NCI-H69 (cell line): ENCODE results near the gene IL17D.
A peak's percentile ranks its signal among the peaks of the same experiment; 100 is the strongest.
"Not testable (repeated sequence)": the region's sequence is repeated elsewhere in the genome, so short reads cannot be mapped to it uniquely, and the experiment has no call there.

Experiments used
- DNase-seq: peaks from one replicate; lab custom pipeline; 2025; lab: John Stamatoyannopoulos, UW

IL17D gene, protein sequence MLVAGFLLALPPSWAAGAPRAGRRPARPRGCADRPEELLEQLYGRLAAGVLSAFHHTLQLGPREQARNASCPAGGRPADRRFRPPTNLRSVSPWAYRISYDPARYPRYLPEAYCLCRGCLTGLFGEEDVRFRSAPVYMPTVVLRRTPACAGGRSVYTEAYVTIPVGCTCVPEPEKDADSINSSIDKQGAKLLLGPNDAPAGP

DNA sequence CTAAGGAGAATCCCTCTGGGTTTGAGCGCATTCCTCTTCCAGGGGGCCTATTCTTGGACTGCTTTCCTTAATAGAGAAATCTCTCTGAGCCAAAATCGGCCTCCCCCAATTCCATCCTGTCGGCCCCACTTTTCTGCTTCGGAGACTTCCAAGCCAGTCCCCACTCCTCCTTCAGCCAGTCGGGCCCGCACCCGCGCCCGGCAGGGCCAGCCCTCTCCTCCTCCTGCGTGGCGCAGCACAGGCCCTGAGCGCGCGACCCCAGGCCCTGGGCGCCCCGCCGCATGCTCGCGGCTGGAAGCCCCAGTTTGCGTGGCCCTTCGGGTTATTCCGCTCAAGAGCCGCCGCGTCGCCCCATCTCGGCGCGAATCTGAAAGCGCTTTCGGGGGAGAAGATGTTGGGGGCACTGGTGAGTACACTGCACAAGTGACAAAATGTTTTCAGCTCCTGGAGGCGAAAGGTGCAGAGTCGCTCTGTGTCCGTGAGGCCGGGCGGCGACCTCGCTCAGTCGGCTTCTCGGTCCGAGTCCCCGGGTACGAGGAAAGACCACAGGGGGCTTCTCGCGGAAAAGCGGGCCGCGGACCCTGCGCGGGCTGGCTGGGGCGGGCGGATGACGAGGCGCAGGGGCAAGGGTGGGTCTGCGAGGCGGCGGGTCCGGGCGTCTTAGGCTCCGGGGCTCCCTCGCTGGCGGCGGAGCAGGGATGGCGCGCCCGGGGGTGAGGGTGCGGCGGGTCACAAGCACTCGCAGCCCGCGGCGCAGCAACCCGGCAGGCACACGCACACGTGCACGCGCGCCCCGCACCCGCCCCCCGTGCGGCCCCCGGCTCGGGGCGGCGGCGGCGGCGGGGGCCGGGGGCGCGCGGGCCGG is at the start of gene IL17D:
Gene IL17D, plus strand, starts transcription at position 785 of the 865 bp plus-strand sequence. CDS start 303 bp downstream, outside the sequence.
- peak; percentile 34 for DNase-seq

DNA sequence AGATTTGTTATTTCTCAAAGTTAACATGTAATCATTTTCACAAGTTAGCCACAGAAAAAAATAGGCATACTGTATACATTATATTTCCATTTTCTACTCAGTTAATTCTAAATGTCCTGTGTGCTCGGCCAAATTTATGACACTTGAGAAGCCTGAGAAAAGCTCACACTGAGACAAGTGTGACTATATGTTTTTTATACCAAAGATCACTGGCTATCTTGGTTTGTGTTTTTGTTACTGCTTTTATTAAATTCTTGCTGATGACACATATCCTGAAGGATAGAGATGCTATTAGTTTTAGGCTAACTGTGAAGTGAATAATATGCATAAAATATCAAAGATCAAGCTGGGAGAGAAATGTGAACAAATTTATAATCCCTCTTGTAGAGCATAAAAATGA is 49.3 kb upstream of the IL17D start:
- no peak for DNase-seq

DNA sequence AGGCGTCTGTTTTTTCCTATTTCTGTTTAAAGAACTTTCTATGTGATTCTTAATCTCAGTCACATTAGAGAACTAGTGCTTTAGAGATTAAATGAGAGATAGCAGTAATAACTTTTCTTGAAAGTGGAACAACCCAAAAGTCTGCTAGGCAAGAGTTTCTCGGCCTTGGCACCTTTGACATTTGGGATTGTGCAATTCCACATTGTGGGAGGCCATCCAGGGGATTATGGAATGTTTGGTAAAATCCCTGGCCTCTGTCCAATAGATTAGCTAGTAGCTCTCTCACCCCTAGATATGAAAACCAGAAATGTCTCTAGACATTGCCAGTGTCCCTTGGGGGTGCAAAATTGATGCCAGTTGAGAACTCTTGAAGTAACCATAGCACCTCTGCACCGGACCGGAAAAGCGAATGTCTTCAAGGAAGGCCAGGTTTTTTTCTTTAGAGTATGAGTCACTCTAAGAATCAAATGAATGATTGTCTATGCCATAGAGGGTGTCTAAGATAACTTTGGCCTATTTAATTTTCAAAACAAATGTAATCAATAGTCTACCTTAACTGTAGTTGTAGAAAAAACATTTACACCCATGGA is 45.0 kb upstream of the IL17D start:
- DNase-seq: no peak

DNA sequence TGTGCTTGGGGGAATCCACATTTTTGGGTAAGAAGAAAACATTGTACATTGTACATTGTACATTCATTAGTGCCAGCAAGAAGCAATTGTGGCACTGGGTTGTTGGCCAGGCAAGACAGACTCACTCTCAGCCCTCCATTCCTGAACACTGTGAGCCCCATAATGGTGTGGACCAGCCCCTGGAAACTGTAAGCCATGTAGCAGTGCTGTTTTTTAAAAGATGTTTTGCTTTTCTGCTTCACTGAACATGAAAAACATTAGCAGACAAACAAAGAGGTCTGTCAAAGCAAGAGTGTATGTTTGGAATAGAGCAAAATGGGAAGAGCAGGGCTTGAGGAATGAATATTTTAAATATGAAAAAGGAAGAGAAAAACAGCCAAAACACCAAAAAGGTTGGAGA is 39.1 kb upstream of the IL17D start:
- no peak for DNase-seq

DNA sequence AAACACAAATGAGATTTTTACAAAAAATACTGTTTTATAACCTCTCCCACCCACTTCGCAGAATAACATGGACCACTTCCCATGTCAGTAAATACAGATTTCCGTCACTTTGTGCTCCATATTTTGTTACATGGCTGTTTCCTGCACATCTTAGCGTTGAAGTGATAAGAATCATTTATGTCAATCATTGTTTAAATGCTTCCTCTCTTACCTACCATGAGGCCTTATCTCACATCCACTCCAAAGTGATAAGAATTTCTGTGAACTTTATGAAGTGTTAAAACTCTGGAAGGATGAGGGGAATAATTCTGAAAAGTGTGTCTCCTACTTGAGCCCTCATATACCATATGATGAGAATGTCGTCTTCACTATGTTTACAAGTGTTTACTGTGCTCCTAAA is 36.6 kb upstream of the IL17D start:
- no peak for DNase-seq

DNA sequence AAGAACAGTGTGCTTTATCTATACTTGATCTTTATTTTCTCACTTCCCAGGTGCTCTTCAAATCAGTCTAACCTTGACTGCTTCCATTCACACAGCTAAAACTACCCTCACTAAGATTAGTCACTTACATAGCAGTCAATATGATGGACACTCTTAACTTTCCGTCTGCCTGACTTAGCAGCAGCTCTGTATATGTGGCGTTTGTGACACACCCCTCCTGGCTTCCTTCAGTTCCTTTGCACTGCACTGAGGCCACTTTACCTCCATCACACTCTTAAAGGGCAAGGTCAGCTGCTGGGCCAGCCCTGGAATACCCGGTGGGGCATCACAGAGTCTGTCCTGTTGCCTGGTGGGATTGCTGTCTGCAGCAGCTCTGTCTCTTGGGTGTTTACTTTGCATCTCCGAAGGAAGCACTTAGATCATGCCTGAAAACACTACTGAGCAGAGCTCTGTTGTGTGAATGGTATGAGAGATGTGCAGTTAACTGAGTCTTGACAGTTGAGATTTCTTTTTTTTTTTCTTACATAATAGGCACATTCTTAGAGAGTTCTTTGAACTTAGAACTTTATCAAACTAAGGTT is 35.6 kb upstream of the IL17D start:
- no peak for DNase-seq

DNA sequence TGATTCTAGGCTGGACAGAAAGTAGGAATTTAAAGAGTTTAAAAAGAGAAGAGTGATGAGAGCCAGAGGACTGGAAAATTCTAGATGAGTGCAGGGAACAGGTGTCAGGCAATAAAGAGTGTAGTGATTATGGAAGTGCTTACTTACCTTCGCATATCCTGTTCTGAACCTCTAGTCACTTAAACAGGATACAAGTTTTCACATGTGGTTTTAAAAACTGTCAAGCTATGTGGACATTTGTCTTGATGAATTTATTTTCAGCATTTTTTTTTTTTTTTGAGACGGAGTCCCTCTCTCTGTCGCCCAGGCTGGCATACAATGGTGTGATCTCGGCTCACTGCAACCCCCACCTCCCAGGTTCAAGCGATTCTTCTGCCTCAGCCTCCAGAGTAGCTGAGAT is 34.3 kb upstream of the IL17D start:
- no peak for DNase-seq

DNA sequence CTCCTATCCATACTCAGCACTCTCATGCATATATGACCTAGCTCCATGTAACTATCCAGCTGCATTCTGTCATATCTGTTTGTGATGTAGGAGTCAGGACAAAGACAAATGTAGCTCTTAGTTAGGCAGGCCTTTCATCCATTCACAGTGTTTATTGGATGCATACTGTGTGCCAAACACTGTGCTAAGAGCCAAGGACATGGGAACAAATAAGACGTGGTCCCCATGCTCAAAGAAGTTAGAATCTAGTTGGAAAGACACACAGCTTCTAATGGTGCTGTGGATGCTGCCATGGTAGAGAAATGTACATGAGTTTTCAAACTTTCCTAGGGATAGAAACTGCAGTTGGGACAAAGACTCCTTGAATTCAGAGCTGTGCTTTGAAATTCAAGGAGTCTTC is 31.7 kb upstream of the IL17D start:
- DNase-seq: no peak

DNA sequence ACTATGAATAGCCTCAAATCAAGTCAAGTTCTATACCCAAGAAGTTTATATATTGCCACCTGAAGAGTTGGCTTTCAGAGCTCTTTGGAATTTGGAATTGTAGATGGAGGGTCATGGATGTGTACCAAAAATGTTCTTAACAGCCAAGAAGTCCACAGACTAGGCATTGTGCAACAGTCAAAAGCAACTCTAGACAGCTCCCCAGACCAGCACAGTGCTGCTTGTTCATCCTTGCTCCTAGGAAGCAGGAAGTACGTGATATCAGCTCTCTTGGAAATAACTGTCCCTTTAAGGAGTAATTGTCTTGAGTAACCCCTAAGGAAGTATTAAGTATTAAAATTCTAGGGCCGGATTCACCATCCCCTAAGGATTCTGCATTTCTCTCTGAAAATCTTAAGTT is 30.7 kb upstream of the IL17D start:
- DNase-seq: no peak

DNA sequence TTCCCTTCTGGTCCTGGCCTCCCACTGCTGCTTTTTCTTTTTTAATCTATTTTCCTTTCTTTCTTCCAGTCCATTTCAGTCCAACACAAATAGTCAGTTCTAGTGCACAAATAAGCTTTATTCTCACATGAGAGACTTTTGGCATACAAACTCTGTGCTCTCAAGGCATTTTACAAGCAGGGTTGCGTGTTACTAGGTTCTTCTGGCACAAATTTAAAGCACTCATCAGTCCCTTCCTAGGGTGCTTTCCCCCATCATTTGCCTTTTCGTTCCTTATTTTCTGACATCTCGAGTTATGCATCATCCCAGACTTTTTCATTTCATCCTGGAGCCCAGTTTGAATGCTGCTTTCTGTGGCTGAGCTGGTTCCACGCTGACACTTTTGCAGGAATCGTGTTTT is 29.8 kb upstream of the IL17D start:
- DNase-seq: no peak

DNA sequence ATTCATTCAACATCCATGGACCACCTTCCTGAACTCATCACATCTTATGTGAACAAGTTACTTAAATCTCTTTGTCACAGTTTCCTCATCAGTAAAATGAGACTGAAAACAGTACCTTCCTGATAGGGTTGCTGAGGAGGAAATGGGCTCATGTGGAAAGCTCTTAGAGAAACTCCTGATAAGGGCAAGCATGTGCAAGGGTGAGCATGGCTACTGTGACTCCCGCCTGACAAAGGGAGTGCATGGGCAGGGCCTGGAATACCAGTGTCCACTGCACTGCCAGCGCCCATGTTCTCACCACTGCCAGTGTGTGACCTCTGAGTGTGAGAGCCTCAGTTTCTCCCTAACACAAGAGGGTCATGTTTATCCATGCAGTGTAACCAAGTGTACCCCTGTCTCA is 27.3 kb upstream of the IL17D start:
- no peak for DNase-seq

DNA sequence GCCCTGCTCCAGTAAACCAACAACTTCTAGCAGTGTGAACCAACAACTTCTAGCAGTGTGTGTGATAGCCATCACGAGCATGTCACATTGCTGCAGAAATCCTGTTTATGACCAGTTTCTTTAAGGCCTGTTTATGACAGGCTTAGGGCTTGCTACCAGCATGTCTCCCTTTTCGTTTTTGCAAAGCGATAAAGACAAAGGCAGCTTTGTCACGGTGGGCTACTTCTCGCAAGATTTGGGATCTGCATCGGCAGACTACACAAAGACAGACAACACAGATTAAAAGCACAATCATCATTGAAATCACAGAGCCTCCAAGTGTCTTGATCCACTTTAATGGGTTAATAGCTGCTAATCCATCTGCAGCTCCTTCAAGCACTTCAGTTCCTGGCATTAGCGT is 24.9 kb upstream of the IL17D start:
- DNase-seq: not testable (repeated sequence)

DNA sequence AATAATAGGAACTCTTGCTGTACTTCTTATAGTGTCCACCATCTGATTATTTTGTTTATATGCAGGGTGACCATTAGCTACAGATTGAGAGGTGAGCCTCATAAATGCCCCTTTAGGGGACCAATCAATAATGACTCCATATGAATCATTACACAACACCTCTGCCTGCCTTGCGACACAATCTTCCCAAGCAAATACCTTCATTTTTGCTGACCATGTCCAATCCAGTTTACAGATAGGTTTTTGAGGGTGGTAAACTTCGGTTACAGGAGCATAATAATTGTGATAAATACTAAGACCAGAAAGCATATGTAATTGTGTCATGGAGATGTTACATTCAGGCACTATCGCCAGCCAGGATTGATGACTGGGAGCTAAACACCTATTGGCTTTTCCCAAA is 23.6 kb upstream of the IL17D start:
- no peak for DNase-seq

DNA sequence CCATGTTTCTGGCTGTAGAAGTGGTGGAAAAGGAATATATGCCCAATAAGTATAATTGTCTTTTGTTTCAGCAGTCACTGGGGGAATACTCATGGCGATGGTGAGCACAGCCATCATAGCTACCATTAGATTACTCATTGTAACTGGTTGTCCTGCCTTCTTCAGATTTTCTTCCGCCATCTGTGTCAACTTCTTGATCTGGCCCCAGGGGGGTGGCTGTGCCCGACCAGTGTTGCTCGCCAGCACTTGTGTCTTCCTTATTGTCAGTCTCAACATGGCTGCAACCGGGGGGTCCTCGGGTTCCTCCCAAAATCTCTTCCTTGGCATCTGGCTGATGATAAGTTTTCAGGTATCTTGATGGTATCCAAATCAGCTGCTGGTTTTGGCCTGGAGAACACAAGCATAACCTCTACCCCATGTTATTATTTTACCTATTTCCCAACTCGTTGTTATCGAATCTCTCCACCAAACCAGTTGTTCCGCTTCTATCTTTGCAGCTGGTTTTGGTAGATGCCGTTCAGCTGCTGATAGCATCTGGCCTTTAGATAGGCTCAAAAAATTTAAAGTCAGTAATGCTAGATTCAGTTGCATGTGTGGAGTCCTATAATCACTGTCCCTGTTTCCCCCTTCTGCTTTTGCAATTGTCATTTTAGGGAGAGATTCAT is 23.0 kb upstream of the IL17D start:
- DNase-seq: no peak

DNA sequence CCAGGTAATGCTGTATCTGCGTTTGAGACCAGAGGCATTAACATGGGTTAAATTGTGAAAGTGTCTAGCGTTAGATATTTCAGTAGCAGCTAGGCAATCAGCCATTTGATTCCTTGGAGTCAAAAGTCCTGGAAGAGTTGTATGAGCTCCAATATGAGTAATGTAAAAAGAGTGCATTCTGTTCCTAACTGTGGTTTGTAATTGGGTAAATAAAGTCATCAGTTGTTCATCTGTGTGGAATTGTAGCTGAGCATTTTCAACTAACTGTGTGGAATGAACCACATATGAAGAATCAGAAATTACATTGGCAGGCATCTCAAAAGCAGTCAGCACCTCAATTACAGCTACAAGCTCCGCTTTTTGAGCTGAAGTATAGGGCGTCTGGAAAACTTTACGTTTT is 22.0 kb upstream of the IL17D start:
- not testable (repeated sequence) for DNase-seq

DNA sequence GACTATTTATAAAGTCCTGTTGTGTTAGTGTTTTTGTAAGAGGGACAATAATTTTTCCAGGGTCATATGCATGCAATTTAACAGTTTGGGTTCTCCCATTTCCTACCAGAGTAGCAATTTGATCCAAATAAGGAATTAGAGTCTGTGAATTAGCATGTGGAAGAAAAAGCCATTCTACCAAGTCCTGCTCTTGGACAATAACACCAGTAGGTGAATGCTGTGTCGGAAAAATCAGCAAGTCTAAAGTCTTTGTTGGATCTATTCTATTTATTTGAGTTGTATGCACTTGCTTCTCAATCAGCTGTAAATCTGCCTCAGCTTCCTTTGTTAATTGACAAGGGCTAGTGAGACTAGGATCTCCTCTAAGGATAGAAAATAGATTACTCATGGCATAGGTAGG is 21.4 kb upstream of the IL17D start:
- DNase-seq: no peak

DNA sequence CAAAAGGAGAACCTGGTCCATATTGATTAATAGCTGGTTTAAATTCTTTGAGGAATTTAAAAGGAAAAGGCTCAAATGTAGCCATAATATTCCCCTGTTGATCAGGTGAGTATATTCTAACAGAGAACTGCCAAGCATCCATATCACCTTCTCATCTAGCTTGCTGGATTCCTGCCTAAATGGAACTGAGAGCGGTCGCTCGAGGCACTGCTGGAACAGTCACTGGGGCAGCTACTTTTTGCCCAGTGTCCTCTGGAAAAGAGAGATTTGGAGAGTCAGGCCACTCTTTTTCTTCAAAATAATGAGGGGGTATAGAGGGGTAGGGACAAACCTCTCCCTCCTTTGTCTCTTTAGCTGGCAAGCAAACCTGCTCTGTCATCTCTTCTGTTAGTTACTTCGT is 19.5 kb upstream of the IL17D start:
- DNase-seq: no peak

DNA sequence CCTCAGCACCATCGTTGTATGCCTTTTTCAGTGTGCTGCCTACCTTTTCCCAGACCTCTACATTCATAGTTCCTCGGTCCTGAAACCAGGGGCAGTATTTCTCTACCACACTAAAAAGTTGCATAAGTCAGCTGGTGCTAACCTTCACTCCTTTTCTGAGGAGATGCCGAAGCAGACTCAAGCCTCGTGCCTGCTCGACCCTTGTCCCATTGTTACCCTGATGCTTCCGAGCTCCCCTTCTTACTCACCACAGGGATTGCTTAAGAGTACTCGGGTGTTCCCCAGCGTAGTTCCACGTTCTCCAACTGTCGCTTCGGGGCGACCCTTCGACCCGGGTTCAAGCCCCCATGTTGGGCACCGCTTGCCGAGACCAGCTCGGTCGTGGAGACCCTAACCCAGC is 19.0 kb upstream of the IL17D start:
- DNase-seq: no peak

DNA sequence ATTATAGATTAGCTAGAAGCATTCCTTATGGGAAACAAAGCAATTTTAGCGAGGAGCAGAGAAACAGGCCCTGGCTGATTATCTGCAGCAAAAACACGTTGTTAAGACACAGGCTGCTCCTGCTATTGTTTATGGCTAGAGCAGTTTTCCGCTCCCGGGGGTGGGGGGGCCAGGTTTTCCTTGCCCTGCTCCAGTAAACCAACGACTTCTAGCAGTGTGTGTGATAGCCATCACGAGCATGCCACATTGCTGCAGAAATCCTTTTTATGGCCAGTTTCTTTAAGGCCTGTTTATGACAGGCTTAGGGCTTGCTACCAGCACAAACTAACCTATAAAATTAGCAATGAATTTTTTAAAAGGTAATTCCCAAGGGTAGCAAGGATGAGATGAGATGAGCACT is 18.4 kb upstream of the IL17D start:
- no peak for DNase-seq

DNA sequence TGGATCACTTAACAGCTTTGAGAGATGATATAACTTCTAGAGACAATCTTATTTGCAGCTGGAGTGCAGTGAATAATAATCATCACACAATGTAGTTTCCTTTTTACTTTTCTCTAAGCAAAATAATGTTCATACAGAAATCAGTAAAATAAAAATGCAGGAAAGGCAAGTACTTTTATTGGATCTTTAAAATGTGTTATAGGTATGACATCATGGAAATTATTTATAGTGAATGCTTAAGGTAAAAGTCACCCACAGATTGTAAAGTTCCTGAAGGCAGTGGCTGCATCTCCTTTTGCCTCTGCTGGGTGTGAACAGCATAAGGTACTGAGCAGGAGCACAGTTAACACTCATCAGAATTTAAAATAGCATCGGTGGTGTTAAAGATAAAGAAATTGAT is 17.3 kb upstream of the IL17D start:
- DNase-seq: no peak

DNA sequence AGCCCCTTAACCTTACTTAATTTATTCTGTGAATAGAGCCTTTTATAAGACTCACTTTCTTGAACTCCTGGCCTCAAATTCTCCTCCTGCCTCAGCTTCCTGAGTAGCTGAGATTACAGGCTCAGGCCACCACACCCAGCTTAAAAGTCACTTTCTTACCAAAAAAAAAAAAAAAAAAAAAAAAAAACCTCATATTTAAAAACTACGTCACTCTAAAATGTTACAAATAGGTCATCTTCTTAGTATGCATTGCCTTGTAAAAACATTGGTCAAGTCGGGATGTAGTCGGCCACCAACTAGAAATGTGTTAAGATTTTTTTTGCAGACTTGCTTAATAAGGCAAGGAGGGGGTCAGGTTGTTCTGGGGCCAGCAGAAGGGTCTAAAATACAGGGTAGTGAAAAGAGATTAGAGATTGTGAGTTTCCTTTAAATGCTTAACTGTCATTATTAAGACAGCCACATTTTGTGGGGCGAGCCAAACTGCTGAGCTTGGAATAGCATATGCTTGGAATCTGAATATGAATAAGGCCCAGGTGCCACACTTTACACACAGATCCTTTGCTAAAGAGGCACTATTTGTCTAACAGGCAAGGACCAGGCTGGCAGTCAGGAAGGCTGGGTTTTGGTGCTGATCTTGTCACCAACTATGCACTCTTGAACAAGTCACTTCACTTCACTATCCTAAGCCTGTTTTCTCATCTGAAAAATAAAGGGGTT is 16.5 kb upstream of the IL17D start:
- DNase-seq: no peak

DNA sequence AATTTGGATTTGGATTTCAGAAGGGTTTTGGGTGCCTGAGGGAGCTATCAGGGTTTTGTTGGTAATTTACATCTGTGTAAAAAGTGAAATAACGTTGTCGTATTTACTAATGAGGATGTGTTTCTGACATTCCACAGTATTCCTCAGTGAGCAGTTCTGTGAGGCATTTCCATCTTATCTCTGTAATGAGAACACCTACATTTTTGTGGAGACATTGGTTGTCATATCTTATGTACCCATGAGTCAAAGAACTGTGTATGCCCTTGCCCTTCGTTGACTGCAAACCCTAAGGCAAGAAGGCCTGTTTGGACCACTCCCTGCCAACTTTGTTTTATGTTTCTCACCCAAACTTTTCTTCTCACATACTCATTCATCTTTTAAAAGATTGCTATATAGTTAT is 14.2 kb upstream of the IL17D start:
- no peak for DNase-seq
